BE2C (cell line): ENCODE measurements around the gene CTDNEP1. TPM values are rescaled to one million over a fixed set of nuclear protein-coding genes. Genes with fewer than 3 reads are reported as not detected.

ENCODE experiments used
- DNase-seq: peaks from one replicate; pipeline ENCODE4 v3.0.0-alpha.2; 2020
- H3K27me3 ChIP-seq: fragments of 250-450 bp; sonication (Bioruptor Pico); 2 replicates; pipeline ENCODE4 v1.5.1; 2020; ENCODE audit warnings: mild to moderate bottlenecking
- H3K36me3 ChIP-seq: fragments of 250-450 bp; sonication (Bioruptor Pico); 2 replicates; pipeline ENCODE4 v1.5.1; 2020; ENCODE audit warnings: mild to moderate bottlenecking
- H3K4me1 ChIP-seq: fragments of 250-450 bp; sonication (Bioruptor Pico); 2 replicates; pipeline ENCODE4 v1.5.1; 2020
- H3K4me3 ChIP-seq: 2 replicates; pipeline ENCODE4 v1.5.1; 2011; ENCODE audit warnings: low read depth, low read length
- H3K9me3 ChIP-seq: fragments of 250-450 bp; sonication (Bioruptor Pico); 2 replicates; pipeline ENCODE4 v1.5.1; 2020
- CTCF ChIP-seq: IDR thresholded peaks from 2 replicates; pipeline ENCODE4 v1.5.1; 2012; ENCODE audit warnings: mild to moderate bottlenecking, low read depth, low read length
- polyA plus RNA-seq: library from polyadenylated mRNA; unstranded; fragments of >200 nt; gene quantifications from one replicate; pipeline ENCODE4 v1.2.1, GENCODE V29; 2012; ENCODE audit warnings: low read depth, missing spikeins; ENCODE audit not compliant: insufficient read length, insufficient read depth

The CTDNEP1 gene
- polyA plus RNA-seq: 136 TPM

- H3K4me1 ChIP-seq: no peaks in the 10 kb centered on the region; the same call in 1 of the 2 replicates
- H3K36me3 ChIP-seq: no peaks in the 10 kb centered on the region
- TF ChIP-seq CTCF: no peak
- H3K27me3 ChIP-seq: no peaks in the 10 kb centered on the region
- DNase-seq: peak; percentile 93
- no peaks in the 10 kb centered on the region for H3K9me3 ChIP-seq
- H3K4me3 ChIP-seq: peak within 1 kb of the TSS; percentile 80
Measured at GRCh38 chr17:7251661-7252175, at the start of gene CTDNEP1. Gene CTDNEP1 (minus strand): TSS chr17:7251734. CDS start chr17:7251296, 438 bp downstream.

- no peaks in the 10 kb centered on the region for H3K4me1 ChIP-seq
- TF ChIP-seq CTCF: peak; percentile 64
- H3K27me3 ChIP-seq: peaks cover 28% of the 10 kb centered on the region
- H3K36me3 ChIP-seq: no peaks in the 10 kb centered on the region
- no peak overlapping the region for H3K4me3 ChIP-seq
- peak; percentile 80 for DNase-seq
- no peaks in the 10 kb centered on the region for H3K9me3 ChIP-seq
Measured at GRCh38 chr17:7296189-7296861, 44.8 kb upstream of the CTDNEP1 start.

GRCh38 chr17:7295230-7296180 lies 44.0 kb upstream of the CTDNEP1 start:
- Histone ChIP-seq H3K27me3 (peaks cover 30% of the 10 kb centered on the region), H3K4me3 (no peak overlapping the region), H3K4me1 (no peaks in the 10 kb centered on the region), H3K9me3 (no peaks in the 10 kb centered on the region), H3K36me3 (no peaks in the 10 kb centered on the region)
- no peak for DNase-seq
- TF ChIP-seq CTCF: no peak

- Histone ChIP-seq H3K9me3 (no peaks in the 10 kb centered on the region), H3K4me3 (no peak within 1 kb of the TSS), H3K36me3 (no peaks in the 10 kb centered on the region), H3K4me1 (no peaks in the 10 kb centered on the region), H3K27me3 (peaks cover 29% of the 10 kb centered on the region)
- DNase-seq: peak; percentile 22
- TF ChIP-seq CTCF: no peak
Measured at GRCh38 chr17:7294614-7295153, 43.1 kb upstream of the CTDNEP1 start, which contains the start of gene YBX2. Gene YBX2 (minus strand): TSS chr17:7294639. CDS start chr17:7294500, 139 bp downstream.

GRCh38 chr17:7293816-7294613 lies 42.5 kb upstream of the CTDNEP1 start:
- no peak for DNase-seq
- Histone ChIP-seq H3K27me3 (peaks cover 28% of the 10 kb centered on the region), H3K9me3 (no peaks in the 10 kb centered on the region), H3K36me3 (no peaks in the 10 kb centered on the region), H3K4me1 (no peaks in the 10 kb centered on the region), H3K4me3 (no peak overlapping the region)
- TF ChIP-seq CTCF: no peak
